Nephron (organoid): ENCODE measurements around the gene KRT36.
A peak's percentile ranks its signal among the peaks of the same experiment; 100 is the strongest.

ENCODE experiments used
- H3K27ac Mint-ChIP-seq, 3 experiments: 2 replicates each; pipeline ENCODE4 v1.8.0; 2020; ENCODE audit warnings: mixed read lengths in 3 of 3, mild to moderate bottlenecking in 2 of 3, moderate library complexity in 1 of 3
- H3K27me3 Mint-ChIP-seq: 2 replicates; pipeline ENCODE4 v1.8.0; 2021; ENCODE audit warnings: low read depth, mild to moderate bottlenecking, moderate library complexity, mixed read lengths
- H3K36me3 Mint-ChIP-seq: 2 replicates; pipeline ENCODE4 v1.8.0; 2020; ENCODE audit warnings: low read depth, mixed read lengths
- H3K4me1 Mint-ChIP-seq: 2 replicates; pipeline ENCODE4 v1.8.0; 2020; ENCODE audit warnings: mixed read lengths
- H3K4me3 Mint-ChIP-seq, 3 experiments: 2 replicates each; pipeline ENCODE4 v1.8.0; 2020; ENCODE audit warnings: mild to moderate bottlenecking in 3 of 3, mixed read lengths in 3 of 3, moderate library complexity in 2 of 3
- H3K9me3 Mint-ChIP-seq: 2 replicates; pipeline ENCODE4 v1.8.0; 2020; ENCODE audit warnings: mixed read lengths
- TF ChIP-seq, protein P1 (sequence below), 3 experiments: fragments of 200-600 bp; sonication (generic); IDR thresholded peaks; one replicate each; pipeline ENCODE4 v1.5.0; 2021; ENCODE audit warnings: antibody characterized with exemption in 3 of 3; ENCODE audit not compliant: unreplicated experiment in 3 of 3

The KRT36 gene

DNA sequence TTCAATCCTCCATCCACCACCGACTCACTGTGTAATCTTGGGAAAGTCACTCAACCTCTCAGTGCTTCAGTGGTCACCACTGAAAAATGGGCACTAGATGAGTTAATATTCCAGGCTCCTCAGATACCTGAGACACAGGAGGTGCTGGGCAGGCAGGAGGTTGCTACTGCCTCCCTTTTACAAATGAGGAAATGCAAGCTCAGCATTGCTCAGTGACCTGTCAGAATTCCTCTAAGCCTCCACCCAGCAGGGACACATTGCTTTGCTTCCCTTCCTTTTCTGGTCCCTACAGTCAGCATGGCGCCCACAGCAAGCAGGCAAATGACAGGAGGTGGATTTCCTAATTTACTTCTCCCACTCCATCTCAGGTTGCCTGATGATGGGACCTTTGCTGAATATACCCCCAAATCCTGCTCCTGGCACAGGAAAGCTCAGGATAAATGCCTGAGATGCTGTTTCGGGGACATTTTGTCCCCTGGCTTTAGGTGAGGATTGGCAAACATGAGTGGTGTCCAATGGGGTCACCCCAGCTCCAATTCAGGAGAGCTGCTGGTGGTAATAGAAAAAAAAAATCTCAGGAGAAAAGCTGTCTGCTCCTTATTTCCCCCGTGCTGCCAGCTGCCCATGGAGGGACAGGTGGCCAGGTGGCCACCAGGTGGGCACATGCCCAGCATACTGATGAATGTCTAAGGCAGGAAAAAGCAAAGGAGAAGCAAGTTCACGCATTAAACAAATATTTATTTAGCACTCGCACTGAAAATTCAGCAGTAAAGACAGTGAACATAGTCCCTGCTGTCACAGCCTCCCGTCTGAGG lies 20.7 kb upstream of the KRT36 start:
- H3K9me3 Mint-ChIP-seq = no peaks in the 10 kb centered on the region
- TF ChIP-seq, protein P1, sequence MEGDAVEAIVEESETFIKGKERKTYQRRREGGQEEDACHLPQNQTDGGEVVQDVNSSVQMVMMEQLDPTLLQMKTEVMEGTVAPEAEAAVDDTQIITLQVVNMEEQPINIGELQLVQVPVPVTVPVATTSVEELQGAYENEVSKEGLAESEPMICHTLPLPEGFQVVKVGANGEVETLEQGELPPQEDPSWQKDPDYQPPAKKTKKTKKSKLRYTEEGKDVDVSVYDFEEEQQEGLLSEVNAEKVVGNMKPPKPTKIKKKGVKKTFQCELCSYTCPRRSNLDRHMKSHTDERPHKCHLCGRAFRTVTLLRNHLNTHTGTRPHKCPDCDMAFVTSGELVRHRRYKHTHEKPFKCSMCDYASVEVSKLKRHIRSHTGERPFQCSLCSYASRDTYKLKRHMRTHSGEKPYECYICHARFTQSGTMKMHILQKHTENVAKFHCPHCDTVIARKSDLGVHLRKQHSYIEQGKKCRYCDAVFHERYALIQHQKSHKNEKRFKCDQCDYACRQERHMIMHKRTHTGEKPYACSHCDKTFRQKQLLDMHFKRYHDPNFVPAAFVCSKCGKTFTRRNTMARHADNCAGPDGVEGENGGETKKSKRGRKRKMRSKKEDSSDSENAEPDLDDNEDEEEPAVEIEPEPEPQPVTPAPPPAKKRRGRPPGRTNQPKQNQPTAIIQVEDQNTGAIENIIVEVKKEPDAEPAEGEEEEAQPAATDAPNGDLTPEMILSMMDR (IDR thresholded peaks at IDR 0.05; ENCODE audit: unreplicated experiment in 3 of 3) = no peak
- H3K27me3 Mint-ChIP-seq = peaks cover 36% of the 10 kb centered on the region
- no peaks in the 10 kb centered on the region for H3K4me1 Mint-ChIP-seq
- no peak overlapping the region for H3K27ac Mint-ChIP-seq
- no peaks in the 10 kb centered on the region for H3K36me3 Mint-ChIP-seq
- no peak overlapping the region for H3K4me3 Mint-ChIP-seq

DNA sequence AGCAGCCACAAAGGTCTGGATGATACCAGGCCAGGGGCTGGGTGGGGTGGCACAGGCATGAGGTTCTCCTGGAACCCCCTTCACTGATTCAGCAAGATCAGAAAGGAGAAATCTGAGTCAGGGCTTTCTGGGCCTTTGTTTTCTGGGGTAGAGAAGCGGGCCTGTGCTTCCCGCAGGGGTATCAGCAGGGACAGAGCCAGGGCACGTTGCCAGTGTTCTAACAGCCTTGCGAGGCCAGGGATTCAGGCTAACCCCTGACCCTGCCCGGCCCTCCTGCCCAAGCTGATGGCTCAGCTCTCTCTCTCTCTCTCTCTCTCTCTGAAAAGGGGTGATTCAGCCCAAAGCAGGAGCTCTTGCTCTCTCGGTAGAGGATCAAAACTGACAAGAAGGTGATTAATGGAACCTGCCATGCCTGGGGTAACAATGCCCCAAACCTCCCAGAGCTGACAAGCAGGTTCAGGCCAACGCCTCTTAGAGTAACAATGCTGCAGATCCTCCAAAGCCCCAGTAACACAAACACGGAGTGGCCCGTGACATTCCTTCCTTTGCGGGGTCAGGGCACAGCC lies 17.7 kb upstream of the KRT36 start:
- peaks cover 37% of the 10 kb centered on the region for H3K27me3 Mint-ChIP-seq
- H3K4me1 Mint-ChIP-seq = peaks cover 16% of the 10 kb centered on the region
- no peak overlapping the region for H3K4me3 Mint-ChIP-seq

DNA sequence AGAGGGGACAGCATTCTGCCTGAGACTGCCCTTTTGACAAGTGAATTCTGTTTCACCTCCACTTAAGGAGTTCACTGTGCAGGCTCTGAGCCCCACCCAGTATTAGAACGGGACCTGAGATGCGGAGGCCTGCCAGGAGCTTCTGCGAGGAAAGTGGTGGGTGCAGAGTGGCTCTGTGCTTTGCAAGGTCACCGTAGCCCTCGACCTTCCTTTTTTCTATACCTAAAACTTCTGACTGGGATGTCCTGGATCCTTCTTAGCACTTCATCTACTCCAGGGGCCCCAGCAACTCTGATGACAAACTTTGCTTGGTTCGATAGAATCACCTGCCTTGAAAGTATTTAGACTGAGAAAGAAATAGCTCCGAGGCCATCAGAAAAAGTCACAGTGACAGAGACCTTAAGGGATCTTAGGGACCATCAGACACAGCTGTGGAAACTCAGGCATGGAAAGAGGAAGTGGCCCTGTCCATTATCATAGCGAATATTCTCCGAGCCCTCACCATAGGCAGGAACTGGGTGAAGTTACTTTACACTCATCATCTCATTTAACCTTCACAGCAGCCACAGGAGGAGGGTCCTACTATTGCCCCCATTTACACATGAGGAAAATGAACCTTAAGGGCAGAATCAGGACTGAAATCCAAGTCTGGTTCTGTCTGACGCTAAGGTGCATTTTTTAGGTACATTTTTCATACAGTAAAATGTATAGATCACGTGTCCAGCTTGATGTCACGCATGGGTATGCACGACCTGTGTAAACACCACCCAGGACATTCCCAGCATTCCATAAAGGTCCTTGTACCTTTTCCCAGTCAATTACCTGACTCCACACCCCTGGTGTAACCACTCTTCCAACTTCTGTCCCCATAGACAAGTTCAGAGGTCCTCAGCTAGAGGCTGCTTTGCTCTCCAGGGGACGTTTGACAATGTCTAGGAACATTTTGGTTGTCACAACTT lies 16.4 kb upstream of the KRT36 start:
- peaks cover 40% of the 10 kb centered on the region for H3K27me3 Mint-ChIP-seq
- no peaks in the 10 kb centered on the region for H3K9me3 Mint-ChIP-seq
- H3K4me3 Mint-ChIP-seq = no peak overlapping the region
- no peaks in the 10 kb centered on the region for H3K36me3 Mint-ChIP-seq
- TF ChIP-seq, protein P1 (IDR thresholded peaks at IDR 0.05; ENCODE audit: unreplicated experiment in 3 of 3) = no peak
- H3K4me1 Mint-ChIP-seq = peaks cover 16% of the 10 kb centered on the region
- peak overlapping the region in 1 of 3 experiments; percentile 8 for H3K27ac Mint-ChIP-seq

More for the DNA sequence above, 17.7 kb upstream of the KRT36 start:
- H3K9me3 Mint-ChIP-seq = no peaks in the 10 kb centered on the region
- H3K27ac Mint-ChIP-seq = no peak overlapping the region
- TF ChIP-seq, protein P1 (IDR thresholded peaks at IDR 0.05; ENCODE audit: unreplicated experiment in 3 of 3) = no peak
- H3K36me3 Mint-ChIP-seq = no peaks in the 10 kb centered on the region

DNA sequence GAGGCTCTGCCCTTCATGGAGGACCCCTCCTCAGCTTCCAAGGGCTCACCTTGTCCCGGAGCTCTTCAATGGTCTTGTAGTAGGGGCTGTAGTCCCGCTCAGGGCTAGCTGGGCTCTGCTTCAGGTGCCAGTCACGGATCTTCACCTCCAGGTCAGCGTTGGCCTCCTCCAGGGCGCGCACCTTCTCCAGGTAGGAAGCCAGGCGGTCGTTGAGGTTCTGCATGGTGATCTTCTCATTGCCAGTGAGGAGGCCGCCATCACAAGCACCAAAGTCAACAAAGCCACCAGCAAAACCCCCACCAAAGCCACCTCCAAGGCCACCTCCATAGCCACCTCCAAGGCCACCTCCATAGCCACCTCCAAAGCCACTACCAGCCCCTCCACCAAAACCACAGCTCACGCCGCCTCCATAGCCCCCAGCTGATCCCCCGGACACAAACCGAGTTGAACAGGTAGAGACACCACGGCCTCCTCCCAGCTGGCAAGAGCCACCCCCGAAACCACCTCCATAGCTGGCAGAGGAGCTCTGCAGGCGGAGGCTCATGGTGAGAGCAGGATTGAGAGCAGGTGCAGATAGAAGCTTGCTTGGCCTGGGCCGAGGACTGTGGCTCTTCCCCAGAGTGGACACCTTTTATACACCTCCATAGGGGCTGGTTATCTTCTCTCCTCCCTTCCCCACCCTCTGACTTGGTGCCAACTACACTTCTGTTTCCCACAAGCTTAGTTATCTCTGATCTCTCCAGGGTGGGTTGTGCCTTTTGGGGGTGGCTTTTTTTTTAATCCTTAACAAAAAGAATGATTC lies 15.5 kb upstream of the KRT36 start, which contains the start of gene KRT13:
Gene KRT13, minus strand, starts transcription at position 606 of the 802 bp plus-strand sequence. Its CDS starts 62 bp downstream, at position 544.
- no peaks in the 10 kb centered on the region for H3K36me3 Mint-ChIP-seq
- no peak within 1 kb of the TSS for H3K4me3 Mint-ChIP-seq
- no peaks in the 10 kb centered on the region for H3K9me3 Mint-ChIP-seq
- TF ChIP-seq, protein P1 (IDR thresholded peaks at IDR 0.05; ENCODE audit: unreplicated experiment in 3 of 3) = no peak
- H3K27me3 Mint-ChIP-seq = peaks cover 40% of the 10 kb centered on the region
- peak within 1 kb of the TSS in 2 of 3 experiments; percentile 1 to 30 for H3K27ac Mint-ChIP-seq
- peaks cover 22% of the 10 kb centered on the region for H3K4me1 Mint-ChIP-seq

DNA sequence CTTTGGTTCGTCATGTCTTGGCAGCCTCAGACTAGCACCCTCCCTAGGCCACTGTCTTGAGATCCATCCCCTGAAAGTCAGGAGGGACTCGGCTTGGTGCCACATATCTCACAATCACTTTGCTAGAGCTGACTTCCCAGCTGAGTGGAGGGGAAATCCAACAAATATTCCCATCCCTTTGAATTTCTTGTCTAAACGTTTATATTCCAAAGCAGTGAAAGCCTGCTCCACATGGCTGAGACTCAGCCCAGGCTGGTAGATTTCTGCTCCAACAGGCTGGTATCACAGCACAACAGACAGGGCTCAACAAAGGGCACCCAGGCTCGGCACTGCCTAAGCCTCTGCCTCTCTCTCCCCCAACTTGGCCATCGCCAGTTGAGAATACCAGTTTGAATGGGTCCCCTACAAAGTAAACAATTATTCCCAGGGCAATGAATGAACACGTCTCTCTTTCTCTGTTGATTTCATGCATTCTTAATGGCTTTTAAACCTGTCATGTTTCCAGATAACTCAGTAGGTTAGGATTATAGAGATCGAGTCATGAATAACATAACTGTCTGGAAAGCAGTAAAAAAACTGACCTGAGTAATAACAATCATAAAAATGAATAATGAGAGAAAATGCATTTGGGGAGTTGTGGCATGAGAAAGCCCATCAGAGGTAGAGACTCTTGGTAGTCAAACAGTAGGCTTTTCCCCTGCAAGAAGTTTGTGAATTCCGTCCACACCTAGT lies 14.7 kb upstream of the KRT36 start:
- Mint-ChIP-seq H3K9me3 (no peaks in the 10 kb centered on the region), H3K27ac (peak overlapping the region in 2 of 3 experiments; percentile 1 to 30), H3K4me3 (no peak overlapping the region), H3K27me3 (peaks cover 38% of the 10 kb centered on the region), H3K4me1 (peaks cover 26% of the 10 kb centered on the region), H3K36me3 (no peaks in the 10 kb centered on the region)
- TF ChIP-seq, protein P1 (IDR thresholded peaks at IDR 0.05; ENCODE audit: unreplicated experiment in 3 of 3) = no peak
